Esophagus (tissue), 2 donors: ENCODE data around the gene PHF21B. TPM values are rescaled to one million over a fixed set of nuclear protein-coding genes. Genes with fewer than 3 reads are reported as not detected.

Experiments
- H3K27ac ChIP-seq, 2 donors: one replicate each; pipeline ENCODE4 v1.5.1; 2013; ENCODE audit warnings: low read depth in 2 of 2, mild to moderate bottlenecking in 2 of 2, inconsistent platforms in 1 of 2, low read length in 1 of 2, moderate library complexity in 1 of 2
- H3K27me3 ChIP-seq, 2 donors: one replicate each; pipeline ENCODE4 v1.6.1; 2013; ENCODE audit warnings: low read length in 2 of 2, control low read depth in 1 of 2, mild to moderate bottlenecking in 1 of 2; ENCODE audit not compliant: insufficient read depth in 2 of 2, control insufficient read depth in 1 of 2
- H3K36me3 ChIP-seq, 2 donors: one replicate each; pipeline ENCODE4 v1.6.1; 2013; ENCODE audit warnings: low read length in 1 of 2; ENCODE audit not compliant: control insufficient read depth in 2 of 2, insufficient read depth in 2 of 2
- H3K4me1 ChIP-seq, 2 donors: one replicate each; pipeline ENCODE4 v1.6.1; 2013; ENCODE audit warnings: low read length in 1 of 2; ENCODE audit not compliant: control insufficient read depth in 2 of 2, insufficient read depth in 2 of 2
- H3K4me3 ChIP-seq, 2 donors: one replicate each; pipeline ENCODE4 v1.5.1; 2013; ENCODE audit warnings: low read length in 2 of 2, mild to moderate bottlenecking in 2 of 2, low read depth in 1 of 2, moderate library complexity in 1 of 2
- H3K9me3 ChIP-seq, 2 donors: one replicate each; pipeline ENCODE4 v1.6.1; 2013; ENCODE audit warnings: mild to moderate bottlenecking in 2 of 2, low read depth in 1 of 2, low read length in 1 of 2, moderate library complexity in 1 of 2; ENCODE audit not compliant: control insufficient read depth in 2 of 2, insufficient read depth in 1 of 2
- WGBS, 2 donors: extraction: QIAGEN DNeasy Blood & Tissue Kit; methylation state at CpG; one replicate each; pipeline ENCODE4 v1.1.7; 2013; 5-methylcytosine and 5-hydroxymethylcytosine counted together
- polyA plus RNA-seq, 2 donors: library from polyadenylated mRNA; stranded (reverse); fragments of 200-250 nt; gene quantifications; one replicate each; pipeline ENCODE4 v1.2.3, GENCODE V29; 2013
- donor health status: healthy with polysubstance abuse.
- donor health status: Bipolar disorder and iron deficiency.

The PHF21B gene
- polyA plus RNA-seq, 2 donors = 0.08 to 0.25 TPM

- H3K4me3 ChIP-seq = no peak overlapping the region
These were observed 175.7 kb downstream of the PHF21B start for GRCh38 chr22:44834065-44834464.

GRCh38 chr22:44831885-44832284 is 177.9 kb downstream of the PHF21B start:
- H3K36me3 ChIP-seq = no peaks in the 10 kb centered on the region

More at GRCh38 chr22:44834065-44834464, 175.7 kb downstream of the PHF21B start:
- Histone ChIP-seq H3K9me3 (peaks cover 0 to 3% of the 10 kb centered on the region in 2 donors), H3K27me3 (no peaks in the 10 kb centered on the region), H3K27ac (no peak overlapping the region), H3K4me1 (no peaks in the 10 kb centered on the region), H3K36me3 (no peaks in the 10 kb centered on the region)

More at GRCh38 chr22:44831885-44832284, 177.9 kb downstream of the PHF21B start:
- Histone ChIP-seq H3K27me3 (no peaks in the 10 kb centered on the region), H3K4me3 (no peak overlapping the region), H3K9me3 (peaks cover 0 to 3% of the 10 kb centered on the region in 2 donors), H3K4me1 (no peaks in the 10 kb centered on the region), H3K27ac (no peak overlapping the region)
- WGBS, 2 donors = 80 to 83% methylated on average over 1 of the region's 1 CpG

Other genes starting within 250 kb of the PHF21B start
- gene NUP50, start 153.9 kb upstream of the PHF21B start, polyA plus RNA-seq = 10 to 100 TPM; 19.7 to 21.5 TPM
- gene KIAA0930, start 230.9 kb upstream of the PHF21B start, polyA plus RNA-seq = 10 to 100 TPM; 21.7 to 29.0 TPM